ENCODE measurements around the gene PPP1R16B.

Gene PPP1R16B

DNA sequence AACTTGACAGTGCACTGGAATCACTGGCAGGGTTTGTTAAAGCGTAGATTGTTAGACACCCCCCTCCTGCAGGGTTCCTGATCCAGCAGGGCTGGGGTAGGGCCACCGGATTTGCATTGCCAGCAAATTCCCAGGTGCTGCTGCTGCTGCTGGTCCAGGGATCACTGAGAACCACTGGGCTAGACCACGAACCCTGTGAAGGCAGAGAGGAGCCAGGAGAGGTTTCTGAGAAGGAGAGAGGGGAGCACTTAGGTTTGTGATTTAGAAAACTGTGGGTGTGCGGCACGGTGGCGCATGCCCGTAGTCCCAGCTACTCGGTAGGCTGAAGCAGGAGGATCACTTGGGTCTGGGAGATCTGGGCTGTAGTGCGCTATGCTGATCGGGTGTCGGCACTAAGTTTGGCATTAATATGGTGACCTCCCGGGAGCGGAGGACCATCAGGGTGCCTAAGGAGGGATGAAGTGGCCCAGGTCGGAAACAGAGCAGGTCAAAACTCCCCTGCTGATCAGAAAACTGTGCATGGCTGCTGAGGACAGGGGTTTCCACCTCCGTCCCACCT is 67.1 kb downstream of the PPP1R16B start:
- in situ Hi-C loops (cut with MboI; ENCODE audit: low sequenced_read_pairs), result no loop called here

DNA sequence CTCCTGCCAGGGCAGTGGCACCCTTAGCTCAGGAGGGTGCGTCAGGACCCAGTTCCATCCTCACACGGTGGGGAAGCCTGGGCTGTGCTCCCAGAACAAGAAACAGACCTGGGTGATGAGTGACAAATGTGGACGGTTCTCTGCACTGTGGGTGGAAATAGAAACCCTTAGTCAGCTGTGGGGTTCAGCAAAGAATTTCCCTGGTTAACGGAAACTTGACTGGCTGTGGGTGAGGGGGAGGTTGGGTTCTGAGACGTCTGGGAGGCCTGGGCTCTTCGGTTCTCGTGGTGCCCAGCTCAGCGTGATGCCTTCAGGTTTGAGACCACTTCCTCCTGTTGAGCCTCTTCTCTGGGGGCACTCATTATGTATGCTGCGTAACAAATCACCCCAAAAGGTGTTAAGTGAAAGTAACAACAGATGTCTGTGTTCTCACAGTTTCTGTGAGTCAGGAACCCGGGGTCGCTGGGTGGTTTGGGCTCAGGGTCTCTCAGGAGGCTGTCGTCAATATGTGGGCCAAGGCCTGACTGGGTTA is 67.6 kb downstream of the PPP1R16B start:
- in situ Hi-C loops (cut with MboI; ENCODE audit: low sequenced_read_pairs), result no loop called here

DNA sequence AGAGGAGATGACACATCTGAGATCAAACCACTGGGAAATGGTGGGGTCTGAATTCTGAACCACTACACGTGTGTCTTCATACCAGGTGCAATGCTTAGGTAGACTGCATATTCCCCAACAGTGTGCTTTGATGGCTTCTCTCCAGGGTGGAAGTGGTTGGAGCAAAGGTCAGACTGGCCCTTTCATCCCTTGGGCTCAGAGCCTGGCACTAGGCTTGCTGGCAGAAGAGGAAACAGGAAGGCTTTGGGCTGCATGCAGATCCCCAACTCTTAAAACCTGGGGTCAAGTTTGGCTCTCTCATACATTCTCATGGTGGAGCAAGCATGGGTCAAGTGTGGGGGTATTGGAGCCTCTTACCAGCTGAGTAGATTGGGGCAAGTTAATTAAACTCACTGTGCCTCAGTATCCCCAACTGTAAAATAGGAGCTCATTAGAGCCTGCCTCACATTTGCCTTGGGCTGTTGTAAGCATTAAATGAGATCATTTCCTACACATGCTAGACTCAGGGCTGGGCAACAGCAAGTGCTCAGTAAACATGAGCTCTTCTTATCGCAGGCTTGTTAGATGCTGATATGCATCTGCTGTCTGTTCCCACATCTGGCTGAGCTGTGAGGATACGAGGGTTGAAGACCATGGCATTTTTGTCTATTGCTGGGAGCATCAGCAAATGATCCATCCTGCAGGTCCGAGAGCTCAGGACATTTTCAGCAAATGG is 69.1 kb downstream of the PPP1R16B start:
- in situ Hi-C loops (cut with MboI; ENCODE audit: low sequenced_read_pairs), result no loop called here

DNA sequence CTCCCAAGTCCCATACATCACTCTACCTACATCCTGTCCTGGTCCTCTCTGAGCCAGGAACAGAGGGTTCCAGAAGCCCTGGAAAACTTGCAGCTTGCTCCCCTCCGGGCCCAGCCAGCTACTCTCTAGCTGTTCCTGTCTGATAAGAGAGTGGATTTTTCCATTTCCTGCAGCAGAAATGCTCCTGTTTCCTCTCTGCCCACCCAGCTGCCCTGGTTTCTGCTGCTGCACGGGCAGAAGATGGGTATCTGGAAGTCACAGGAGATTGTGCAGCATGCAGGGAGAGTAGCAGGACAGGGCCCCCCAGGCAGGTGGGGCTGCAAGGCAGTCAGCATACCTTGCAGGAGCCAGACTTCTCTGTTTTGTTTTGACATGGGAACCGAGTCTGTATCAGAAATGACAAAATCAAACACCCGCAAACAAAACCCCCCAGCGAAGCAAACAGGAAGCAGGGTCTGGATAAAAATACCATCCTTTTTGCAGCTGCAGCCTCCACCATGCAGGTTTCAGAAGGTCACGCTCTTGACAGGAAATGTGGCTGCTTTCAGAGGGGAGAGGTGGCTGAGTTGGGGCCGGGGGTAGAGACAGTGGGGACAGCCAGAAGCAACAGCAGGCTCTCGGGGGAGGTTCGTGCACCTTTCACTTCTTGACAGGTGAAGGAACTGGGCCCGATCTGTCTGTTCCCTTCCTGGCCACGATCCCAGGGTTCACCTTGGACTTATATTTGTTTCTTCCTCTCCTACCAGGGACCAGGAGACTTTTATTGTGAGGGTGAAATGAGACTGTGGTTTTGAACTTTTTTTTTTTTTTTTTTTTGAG is 69.9 kb downstream of the PPP1R16B start:
- in situ Hi-C loops (cut with MboI; ENCODE audit: low sequenced_read_pairs), result no loop called here

DNA sequence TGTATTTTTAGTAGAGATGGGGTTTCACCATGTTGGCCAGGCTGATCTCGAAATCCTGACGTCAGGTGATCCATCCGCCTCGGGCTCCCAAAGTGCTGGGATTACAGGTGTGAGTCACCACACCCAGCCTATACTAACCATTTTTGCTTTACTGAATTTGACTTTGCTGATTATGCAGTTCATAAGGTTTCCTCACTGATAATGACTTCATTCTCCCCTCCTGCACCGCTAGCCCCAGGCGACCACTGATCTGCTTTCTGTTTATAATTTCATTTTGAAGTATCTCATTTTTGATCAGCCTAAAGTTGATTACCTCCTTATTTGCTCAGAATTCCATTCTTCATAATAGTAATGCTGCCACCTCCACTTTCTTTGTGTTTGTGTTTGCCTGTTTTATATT is 72.0 kb downstream of the PPP1R16B start:
- in situ Hi-C loops (cut with MboI; ENCODE audit: low sequenced_read_pairs), result no loop called here

DNA sequence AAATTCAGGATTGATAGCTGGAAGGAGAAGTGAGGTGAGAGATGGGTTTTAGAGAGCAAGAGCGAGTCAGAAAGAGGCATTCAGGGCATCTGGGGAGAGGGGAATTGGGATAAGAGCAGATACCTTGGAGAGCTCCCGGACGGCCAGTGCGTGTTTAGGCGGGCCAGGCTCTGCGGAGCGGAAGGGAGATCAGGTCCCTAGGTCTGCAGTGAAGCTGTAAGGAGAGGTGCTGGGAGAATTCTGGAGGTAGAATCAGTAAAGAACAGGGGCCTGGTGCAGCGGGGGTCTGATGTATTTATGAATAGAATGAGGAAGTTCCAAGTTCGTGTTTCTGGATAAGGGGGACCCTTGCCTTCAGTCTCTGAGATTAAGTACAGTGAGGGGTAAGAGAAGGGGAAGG is 73.4 kb downstream of the PPP1R16B start:
- in situ Hi-C loops (cut with MboI; ENCODE audit: low sequenced_read_pairs), result no loop called here

DNA sequence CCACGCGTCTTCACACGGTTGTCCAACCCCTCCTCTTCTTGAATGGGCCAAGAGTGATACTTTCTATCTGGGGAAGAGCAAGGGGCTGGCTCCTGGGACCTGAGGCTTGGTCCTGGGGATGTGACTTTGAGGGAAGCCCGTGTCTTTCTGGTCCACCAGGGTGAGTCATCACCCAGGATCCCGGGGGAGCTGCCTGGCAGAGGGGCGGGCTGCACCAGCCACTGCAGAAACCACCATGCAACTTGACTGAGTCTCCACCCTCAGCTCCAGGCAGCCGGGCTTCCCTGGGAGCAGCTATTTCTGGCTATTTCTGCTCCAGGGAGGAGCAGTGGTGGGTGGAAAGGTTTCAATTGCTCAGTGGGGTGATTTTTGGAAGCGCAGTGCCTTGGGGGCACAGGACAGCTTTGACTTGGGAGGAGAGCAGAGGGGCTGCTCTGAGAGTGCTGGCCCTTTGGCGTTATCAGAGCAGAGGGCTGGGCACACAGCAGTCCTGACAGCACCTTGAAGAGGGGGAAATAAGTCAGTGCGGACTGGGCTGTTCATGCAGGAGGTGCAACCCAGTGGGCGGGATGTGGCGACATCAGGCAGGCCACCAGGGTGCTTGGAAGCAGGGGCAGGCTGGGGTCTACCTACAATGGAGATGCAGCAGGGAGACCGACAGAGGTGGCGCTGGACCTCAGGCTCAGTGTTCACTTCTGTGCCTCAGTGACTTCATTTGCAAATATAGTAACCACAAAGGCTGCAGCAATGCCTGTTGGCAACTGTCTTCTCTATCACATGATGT is 75.6 kb downstream of the PPP1R16B start:
- in situ Hi-C loops (cut with MboI; ENCODE audit: low sequenced_read_pairs), result no loop called here

DNA sequence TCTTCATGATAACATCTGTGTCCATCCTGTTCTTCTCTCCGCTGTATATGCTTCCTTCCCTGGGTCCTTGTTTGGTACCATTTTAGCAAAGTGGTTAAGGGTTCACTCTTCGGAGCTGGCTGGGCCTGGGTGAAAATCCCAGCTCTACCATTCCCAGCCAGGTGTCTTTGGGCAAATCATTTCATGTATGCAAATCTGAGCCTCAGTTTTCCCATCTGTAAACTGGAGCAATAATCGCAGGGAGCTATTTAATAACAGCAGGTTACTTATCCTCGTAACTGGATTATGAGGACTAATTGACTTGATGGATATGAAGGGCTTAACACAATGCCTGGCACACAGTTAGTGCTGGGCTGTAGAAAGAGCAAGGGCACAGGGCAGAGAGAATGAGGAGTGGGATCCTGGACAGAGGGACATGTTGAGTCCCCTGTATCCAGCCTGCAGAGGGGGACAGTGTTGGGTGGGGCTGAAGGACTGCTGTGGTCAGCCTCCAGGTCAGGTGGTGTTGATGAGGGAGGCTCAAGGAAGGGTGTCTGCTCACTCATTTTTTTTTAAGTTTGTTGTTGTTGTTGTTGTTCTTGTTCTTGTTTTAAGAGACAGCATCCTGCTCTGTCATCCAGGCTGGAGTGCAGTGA is 76.4 kb downstream of the PPP1R16B start:
- in situ Hi-C loops (cut with MboI; ENCODE audit: low sequenced_read_pairs), result no loop called here

DNA sequence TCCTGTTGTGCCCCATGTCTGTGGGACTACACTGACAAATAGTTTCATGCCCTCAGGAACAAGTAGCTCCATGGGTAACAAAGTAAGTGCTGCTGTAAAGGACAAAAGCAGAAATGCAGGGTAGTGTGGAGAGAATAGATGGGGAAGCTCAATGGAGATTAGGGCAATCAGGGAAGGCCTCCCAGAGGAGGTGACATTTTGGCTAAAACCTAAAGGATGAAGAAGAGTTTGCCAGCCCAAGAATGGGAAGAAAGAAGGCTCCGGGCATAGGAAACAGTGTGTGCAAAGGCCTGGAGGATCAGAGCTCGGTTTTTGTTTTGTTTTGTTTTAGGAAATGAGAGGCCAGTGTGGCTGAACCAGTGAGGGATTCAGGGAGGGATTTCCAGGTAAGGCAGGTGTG is 77.1 kb downstream of the PPP1R16B start:
- in situ Hi-C loops (cut with MboI; ENCODE audit: low sequenced_read_pairs), result no loop called here

DNA sequence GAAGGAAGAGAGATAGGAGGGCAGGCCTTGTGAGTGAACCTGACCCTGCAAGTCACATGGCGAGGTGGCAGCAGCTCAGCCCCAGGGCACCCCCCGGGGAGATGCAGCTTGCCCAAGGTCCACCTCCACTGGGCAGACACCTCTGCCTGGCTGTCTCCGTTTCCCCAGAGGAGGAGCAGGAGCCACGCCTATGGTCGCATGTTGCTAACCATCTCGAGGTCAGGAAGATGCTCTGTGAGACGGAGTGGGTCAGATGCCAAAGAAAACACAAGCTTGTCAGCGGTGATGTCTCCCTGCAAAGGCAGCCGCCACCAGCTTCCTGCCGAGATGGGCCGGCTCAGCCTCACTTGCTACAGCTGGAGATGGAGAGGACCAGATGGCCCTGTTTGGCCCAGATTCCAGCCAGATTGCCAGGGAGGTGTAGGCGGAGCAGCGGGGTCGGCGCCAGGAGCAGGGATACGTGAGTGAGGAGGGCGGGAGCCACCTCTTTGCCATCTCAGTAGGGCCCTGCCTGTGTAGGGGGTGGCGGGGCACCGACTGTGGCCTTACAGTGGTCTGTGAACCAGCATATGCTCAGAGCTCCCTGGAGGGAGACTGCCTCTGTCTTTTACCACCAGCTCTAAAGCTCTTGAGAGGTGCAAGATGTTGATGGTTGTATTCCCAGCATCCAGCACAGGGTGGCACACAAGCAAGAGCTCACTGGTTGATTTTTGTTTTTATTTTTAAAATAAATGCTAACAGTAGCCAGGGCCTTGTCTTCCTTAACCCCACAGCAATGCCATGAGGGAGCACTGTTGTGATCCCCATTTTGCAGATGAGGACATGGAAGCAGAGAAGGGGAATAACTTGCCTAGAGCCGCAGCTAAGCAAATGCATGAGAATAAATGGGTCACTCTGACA is 77.8 kb downstream of the PPP1R16B start:
- in situ Hi-C loops (cut with MboI; ENCODE audit: low sequenced_read_pairs), result no loop called here

DNA sequence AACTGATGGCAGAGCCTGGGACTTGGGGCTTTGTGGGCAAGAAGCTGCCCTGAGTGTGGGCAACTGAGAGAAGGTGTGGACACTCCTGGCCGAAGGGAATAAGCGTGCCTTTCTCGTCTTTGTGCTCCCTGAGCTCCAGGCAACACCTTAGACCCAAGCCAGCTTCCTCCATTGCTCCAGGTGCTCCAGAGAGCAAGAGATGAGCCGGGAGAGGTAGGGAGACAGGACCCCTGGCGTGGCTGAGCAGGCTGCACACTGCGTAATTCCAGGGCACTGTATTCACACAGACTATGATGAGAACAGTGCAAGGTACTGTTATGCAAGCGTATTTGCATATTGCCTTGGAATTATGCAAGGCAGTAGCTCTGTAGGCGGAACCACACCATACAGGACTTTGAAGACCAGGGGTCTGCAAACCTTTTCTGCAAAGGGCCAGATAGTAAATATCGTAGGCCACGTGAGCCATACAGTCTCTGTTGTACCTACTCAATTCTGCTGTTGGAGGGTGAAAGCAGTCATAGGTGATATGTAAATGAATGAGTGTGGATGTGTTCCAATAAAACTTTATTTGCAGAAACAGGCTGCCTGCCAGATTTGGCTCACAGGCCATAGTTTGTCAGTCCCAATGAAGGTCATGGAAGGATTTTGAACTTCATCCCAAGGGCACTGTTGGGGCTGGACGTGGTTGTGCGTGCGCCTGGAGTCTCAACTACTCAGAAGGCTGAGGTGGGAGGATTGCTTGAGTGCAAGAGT is 78.7 kb downstream of the PPP1R16B start:
- in situ Hi-C loops (cut with MboI; ENCODE audit: low sequenced_read_pairs), result no loop called here

DNA sequence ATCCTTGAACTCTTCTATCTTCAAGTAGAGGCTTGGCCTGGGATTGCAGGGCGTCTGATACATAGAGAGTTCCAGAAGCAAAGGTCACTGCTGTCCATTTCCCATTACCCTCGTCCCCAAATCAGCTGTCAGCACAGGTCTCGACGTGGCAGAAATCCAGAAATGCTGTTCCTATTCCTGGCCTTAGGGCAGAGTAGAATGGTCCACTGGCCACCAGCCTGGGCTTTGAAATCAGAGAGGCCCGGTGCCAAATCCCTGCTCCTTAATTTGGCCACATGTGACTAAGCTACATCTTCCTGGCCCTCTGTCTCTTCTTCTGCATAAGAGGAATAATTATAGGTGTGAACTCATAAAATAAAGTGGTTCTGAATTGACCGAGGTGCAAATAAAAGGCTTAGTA is 79.9 kb downstream of the PPP1R16B start:
- in situ Hi-C loops (cut with MboI; ENCODE audit: low sequenced_read_pairs), result no loop called here

DNA sequence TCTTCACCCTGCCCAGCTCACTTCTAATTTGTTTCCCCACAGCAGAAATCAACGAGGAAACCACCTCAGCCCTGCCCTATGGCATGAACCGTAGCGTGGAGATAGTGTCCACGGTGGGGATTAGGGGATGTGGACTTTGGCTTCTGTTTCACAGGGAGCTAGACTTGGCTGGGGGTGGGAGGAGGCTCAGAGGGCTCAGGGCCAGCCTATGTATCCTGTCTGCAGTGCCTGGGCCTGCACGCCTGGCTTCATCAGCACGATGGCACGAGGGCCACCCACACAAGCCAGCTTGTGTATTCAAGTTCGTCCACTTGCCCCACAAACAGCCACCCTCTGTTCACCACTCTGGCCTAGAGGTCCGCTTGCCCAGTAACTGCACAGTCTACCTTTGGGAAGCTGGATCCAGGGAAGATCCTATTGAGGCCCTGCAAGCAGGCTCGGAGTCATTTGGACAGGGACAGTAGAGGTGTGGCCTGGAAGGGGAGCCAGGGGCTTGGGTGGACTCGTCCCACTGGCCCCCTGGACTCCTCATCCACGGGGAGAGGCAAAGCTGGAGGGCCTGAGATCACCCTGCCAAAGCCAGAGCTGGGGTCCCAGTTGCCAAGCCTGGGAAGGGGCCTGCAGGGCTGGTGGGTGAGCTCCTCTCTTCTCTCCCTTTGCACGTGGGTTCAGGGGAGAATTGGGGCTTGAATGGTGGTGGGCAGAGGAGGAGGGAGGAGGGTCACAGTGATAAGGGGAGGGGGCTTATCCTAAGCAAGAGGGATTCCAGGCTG is 82.7 kb downstream of the PPP1R16B start:
- in situ Hi-C loops (cut with MboI; ENCODE audit: low sequenced_read_pairs), result no loop called here

DNA sequence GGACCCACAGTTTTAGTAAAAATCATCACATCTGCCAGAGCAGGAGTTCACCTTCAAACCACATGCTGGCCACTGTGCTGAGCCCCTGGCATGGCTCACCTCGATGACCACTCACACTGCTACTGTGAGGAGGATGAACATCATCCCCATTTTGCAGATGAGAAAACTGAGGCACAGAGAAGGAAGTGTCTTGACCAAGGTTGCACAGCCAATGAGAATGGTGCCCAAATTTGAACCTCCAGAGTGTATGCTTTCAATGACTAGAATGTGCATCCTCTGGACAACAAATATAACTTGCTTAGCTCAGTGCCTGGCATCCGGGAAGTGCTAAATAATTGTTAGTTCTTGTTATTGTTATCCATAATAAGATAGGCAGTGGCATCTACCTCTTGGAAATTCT is 83.6 kb downstream of the PPP1R16B start:
- in situ Hi-C loops (cut with MboI; ENCODE audit: low sequenced_read_pairs), result no loop called here

DNA sequence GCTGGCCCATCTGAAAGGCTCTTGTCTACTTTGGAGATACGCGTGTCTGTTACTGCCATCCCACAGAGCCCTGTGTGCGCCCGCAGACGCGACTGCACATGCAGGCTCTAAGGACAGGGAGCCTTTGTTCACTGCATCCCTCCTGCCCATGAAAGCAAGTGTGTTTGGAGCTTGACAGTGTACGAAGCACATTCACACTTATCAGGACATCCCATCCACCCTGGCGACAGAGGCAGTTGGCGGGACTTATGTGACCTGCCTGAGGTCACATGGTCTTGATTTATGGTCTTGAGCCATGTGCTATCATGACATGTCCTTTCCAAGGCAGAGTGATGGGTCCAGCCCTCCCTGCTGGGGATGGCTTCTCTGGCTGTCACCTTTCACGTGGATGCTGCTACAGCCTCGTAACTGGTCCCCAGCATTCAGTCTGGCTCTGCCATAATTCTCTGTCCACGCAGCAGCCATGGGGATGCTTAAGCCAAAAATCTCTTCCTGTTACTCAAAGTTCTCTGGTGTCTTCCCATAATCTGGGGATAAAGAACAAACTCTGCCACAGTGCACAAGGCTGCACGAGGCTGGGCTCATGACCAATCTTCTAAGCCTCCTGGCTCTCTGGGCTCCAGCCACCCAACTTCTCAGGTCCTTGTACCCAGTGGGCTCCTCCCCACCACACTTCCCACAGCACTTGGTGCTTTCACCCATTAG is 84.4 kb downstream of the PPP1R16B start:
- in situ Hi-C loops (cut with MboI; ENCODE audit: low sequenced_read_pairs), result no loop called here

DNA sequence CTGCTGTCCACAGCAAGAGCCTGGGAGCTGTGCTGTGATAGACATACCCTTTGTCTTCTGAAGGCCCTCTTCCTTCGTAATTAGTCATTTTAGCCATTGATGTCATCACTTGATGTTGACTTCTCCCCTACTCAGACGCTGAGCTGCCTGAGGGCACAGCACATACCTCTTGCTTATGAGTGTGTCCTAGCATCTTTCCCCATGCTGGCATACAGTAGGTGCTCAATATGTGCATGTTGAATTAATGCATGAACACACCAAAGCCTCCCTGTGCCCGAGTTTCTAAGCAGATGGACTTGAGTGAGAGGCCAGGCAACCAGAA is 85.0 kb downstream of the PPP1R16B start:
- in situ Hi-C loops (cut with MboI; ENCODE audit: low sequenced_read_pairs), result no loop called here

DNA sequence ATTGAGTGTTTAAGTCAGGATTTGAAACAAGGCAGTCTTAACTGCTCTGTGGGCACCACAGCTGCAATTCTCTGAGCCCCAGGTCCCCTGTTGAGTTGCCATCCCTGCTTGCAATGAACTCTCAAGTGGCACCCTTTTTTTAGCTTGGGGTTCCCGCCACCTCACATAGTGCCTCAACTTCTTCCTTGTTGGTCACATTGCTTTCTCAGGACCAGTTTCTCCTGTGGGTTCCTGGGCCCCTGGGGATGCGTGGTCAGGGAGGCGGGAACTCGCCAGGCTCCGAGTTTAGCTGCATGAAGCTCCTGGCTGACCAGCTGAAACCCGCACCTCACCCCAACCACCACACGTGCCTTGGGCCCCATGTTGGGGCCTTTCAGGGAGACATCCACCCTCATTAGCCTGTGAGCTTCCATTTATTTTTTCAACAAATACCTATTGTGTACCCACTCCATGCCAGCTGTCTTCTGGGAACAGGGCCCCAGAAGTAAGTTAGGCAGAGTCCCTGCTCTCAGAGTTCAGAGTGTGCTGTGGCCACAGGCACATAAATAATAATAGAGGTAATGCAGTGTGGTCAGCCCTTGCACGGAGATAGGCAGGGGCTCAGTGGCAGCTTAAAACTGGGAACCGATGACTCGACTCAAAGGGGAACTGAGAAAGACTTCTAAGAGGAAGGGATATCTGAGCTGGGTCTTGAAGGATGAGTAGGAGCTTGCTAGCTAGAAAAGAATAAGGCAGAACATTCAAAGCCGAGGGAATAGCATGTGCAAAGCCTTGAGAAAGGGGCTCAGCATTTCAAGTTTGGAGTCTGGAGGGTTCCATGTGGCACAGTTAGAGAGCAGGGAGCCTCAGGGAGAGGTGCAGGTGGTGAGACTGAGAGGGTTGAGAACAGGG is 86.8 kb downstream of the PPP1R16B start:
- in situ Hi-C loops (cut with MboI; ENCODE audit: low sequenced_read_pairs), result no loop called here

Measured in HL-60/S4 treated with retinoic acid at 250 ng/mL for 4 days and 3 days (cell line).